A549 (cell line): ENCODE measurements around the gene MAPK8IP3.

Source experiments
- CTCF ChIP-seq: fragments of >200 bp; sonication (Bioruptor Twin); formaldehyde crosslinking; IDR thresholded peaks from 3 replicates; pipeline ENCODE4 v1.5.1; 2016
- NPAS2 ChIP-seq: fragments of 250-450 bp; sonication (Bioruptor Pico); IDR thresholded peaks from 2 replicates; pipeline ENCODE4 v1.8.0; 2022; ENCODE audit warnings: mild to moderate bottlenecking, moderate library complexity, borderline replicate concordance
- RAD21 ChIP-seq, 2 experiments: fragments of >200 bp in 1 of 2; sonication (Bioruptor Twin) in 1 of 2; formaldehyde crosslinking in 1 of 2; IDR thresholded peaks in 1 of 2; conservative IDR thresholded peaks in 1 of 2; 2 replicates in 1 of 2; 3 replicates in 1 of 2; pipeline ENCODE4 v1.6.1; 2012 to 2018; ENCODE audit warnings: inconsistent platforms in 1 of 2
- TF ChIP-seq, protein P1 (sequence below): IDR thresholded peaks from 2 replicates; pipeline ENCODE4 v1.6.1; 2012

- TF ChIP-seq CTCF (no peak), RAD21 (conservative IDR thresholded peaks at IDR 0.05 in 1 of 2, IDR thresholded peaks at IDR 0.05 in 1 of 2) (no peak), NPAS2 (CRISPR knock-in tag) (no peak)
- TF ChIP-seq, protein P1, sequence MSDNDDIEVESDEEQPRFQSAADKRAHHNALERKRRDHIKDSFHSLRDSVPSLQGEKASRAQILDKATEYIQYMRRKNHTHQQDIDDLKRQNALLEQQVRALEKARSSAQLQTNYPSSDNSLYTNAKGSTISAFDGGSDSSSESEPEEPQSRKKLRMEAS, result no peak
These were observed 7.3 kb downstream of the MAPK8IP3 start for GRCh38 chr16:1713331-1713730.
